K562 (cell line): ENCODE results near the gene HSF5. TPM values are rescaled to one million over a fixed set of nuclear protein-coding genes. Genes with fewer than 3 reads are reported as not detected.
A peak's percentile ranks its signal among the peaks of the same experiment; 100 is the strongest.

Experiments
- E2F6 ChIP-seq, 2 experiments: IDR thresholded peaks; 2 replicates each; pipeline ENCODE4 v1.6.1; 2011; ENCODE audit warnings: borderline replicate concordance in 1 of 2, control low read depth in 1 of 2, low read depth in 1 of 2, low read length in 1 of 2, mild to moderate bottlenecking in 1 of 2, mixed read lengths in 1 of 2, moderate library complexity in 1 of 2; ENCODE audit not compliant: insufficient read depth in 1 of 2, insufficient read length in 1 of 2, poor library complexity in 1 of 2, severe bottlenecking in 1 of 2; ENCODE audit errors: extremely low read depth in 1 of 2
- ETV5 ChIP-seq: sonication (generic); formaldehyde crosslinking; IDR thresholded peaks from 2 replicates; pipeline ENCODE4 v1.4.0; 2020; ENCODE audit warnings: low read depth, mild to moderate bottlenecking, missing genetic modification reagents
- HDAC1 ChIP-seq, 2 experiments: fragments of 450-650 bp; IDR thresholded peaks; 2 replicates each; pipeline ENCODE4 v1.6.1; 2016 to 2017; ENCODE audit warnings: inconsistent platforms in 1 of 2, mild to moderate bottlenecking in 1 of 2, moderate library complexity in 1 of 2
- HDAC2 ChIP-seq: fragments of 450-650 bp; IDR thresholded peaks from 2 replicates; pipeline ENCODE4 v1.6.1; 2016; ENCODE audit warnings: mild to moderate bottlenecking
- MITF ChIP-seq: IDR thresholded peaks from 2 replicates; pipeline ENCODE4 v1.6.1; 2014; ENCODE audit warnings: antibody characterized with exemption
- MYBL2 ChIP-seq, 2 experiments: fragments of 450-650 bp in 1 of 2; sonication (generic) in 1 of 2; formaldehyde crosslinking in 1 of 2; IDR thresholded peaks; 2 replicates each; pipeline versions ENCODE4 v1.6.1 to v1.8.1; 2017 to 2022; ENCODE audit warnings: borderline replicate concordance in 1 of 2, inconsistent platforms in 1 of 2, low read depth in 1 of 2, mild to moderate bottlenecking in 1 of 2, missing genetic modification reagents in 1 of 2, moderate library complexity in 1 of 2
- NRF1 ChIP-seq, 2 experiments: fragments of 450-650 bp; IDR thresholded peaks in 1 of 2; conservative IDR thresholded peaks in 1 of 2; 2 replicates each; pipeline ENCODE4 v1.6.1; 2014; ENCODE audit warnings: mild to moderate bottlenecking in 2 of 2
- RBM39 ChIP-seq: fragments of 200-400 bp; formaldehyde crosslinking; optimal IDR thresholded peaks from 2 replicates; pipeline ENCODE3; 2018; ENCODE audit warnings: low read depth, low read length
- SMARCA4 ChIP-seq: fragments of 450-650 bp; IDR thresholded peaks from 2 replicates; pipeline ENCODE4 v1.6.1; 2016
- TEAD2 ChIP-seq: fragments of 450-650 bp; IDR thresholded peaks from 2 replicates; pipeline ENCODE4 v1.6.1; 2016; ENCODE audit warnings: missing genetic modification characterization, control low read depth, missing compliant biosample characterization
- U2AF1 ChIP-seq: fragments of 200-400 bp; formaldehyde crosslinking; optimal IDR thresholded peaks from 2 replicates; pipeline ENCODE3; 2017; ENCODE audit warnings: mild to moderate bottlenecking, low read depth, low read length, moderate library complexity
- ZFP30 ChIP-seq: fragments of 250-450 bp; sonication (Bioruptor Pico); IDR thresholded peaks from 2 replicates; pipeline ENCODE4 v1.8.0; 2022; ENCODE audit warnings: moderate library complexity, mild to moderate bottlenecking, inconsistent platforms, borderline replicate concordance
- ZNF444 ChIP-seq: fragments of 250-450 bp; sonication (Bioruptor Pico); IDR thresholded peaks from 2 replicates; pipeline ENCODE4 v1.4.0; 2020; ENCODE audit warnings: mild to moderate bottlenecking, moderate library complexity
- ZNF586 ChIP-seq: fragments of 450-650 bp; formaldehyde crosslinking; conservative IDR thresholded peaks from 2 replicates; pipeline ENCODE4 v1.4.0; 2020; ENCODE audit warnings: mild to moderate bottlenecking, moderate library complexity
- ZNF717 ChIP-seq: fragments of 250-450 bp; sonication (Bioruptor Pico); IDR thresholded peaks from 2 replicates; pipeline ENCODE4 v1.5.0; 2021
- ZNF764 ChIP-seq: fragments of 250-450 bp; sonication (Bioruptor Pico); IDR thresholded peaks from 2 replicates; pipeline ENCODE4 v1.4.0; 2020; ENCODE audit warnings: low read depth, mild to moderate bottlenecking, moderate library complexity
- ZNF830 ChIP-seq: fragments of 250-450 bp; sonication (Bioruptor Pico); IDR thresholded peaks from 2 replicates; pipeline ENCODE4 v1.5.0; 2021; ENCODE audit warnings: mild to moderate bottlenecking
- polyA plus RNA-seq, 8 experiments: library from polyadenylated mRNA; depleted of rRNA in 4 of 8; stranded (reverse) in 5 of 8; unstranded in 3 of 8; fragments of >200 nt; fragmentation: Nextera tagmentation in 2 of 8; fragmentation: Illumina TruSeq in 1 of 8; extraction: Ambion mirVana in 2 of 8; extraction: Trizol in 1 of 8; gene quantifications; 2 replicates each; pipeline versions ENCODE4 v1.2.1 to v1.2.3, GENCODE V29; 2011 to 2014; ENCODE audit warnings: inconsistent platforms in 1 of 8, missing spikeins in 1 of 8
- total RNA-seq, 7 experiments: library from RNA; depleted of rRNA in 6 of 7; stranded (reverse); fragments of >200 nt in 6 of 7; fragmentation: Illumina TruSeq in 2 of 7; extraction: Trizol in 2 of 7; gene quantifications; 2 replicates each; pipeline versions ENCODE4 v1.2.1 to v1.2.3, GENCODE V29; 2011 to 2021; ENCODE audit warnings: low replicate concordance in 1 of 7
- TF ChIP-seq, protein P1 (sequence below), 2 experiments: IDR thresholded peaks in 1 of 2; conservative IDR thresholded peaks in 1 of 2; 2 replicates each; pipeline ENCODE4 v1.6.1; 2016; ENCODE audit warnings: low read depth in 2 of 2, mild to moderate bottlenecking in 1 of 2, missing compliant biosample characterization in 1 of 2, missing genetic modification characterization in 1 of 2, moderate library complexity in 1 of 2

The HSF5 gene
- total and polyA plus RNA-seq, 9 of the 15 experiments (the other 6 are each of a cell fraction or from before 2014, with no cell fraction given) = 0.04 TPM; not detected in 8

DNA sequence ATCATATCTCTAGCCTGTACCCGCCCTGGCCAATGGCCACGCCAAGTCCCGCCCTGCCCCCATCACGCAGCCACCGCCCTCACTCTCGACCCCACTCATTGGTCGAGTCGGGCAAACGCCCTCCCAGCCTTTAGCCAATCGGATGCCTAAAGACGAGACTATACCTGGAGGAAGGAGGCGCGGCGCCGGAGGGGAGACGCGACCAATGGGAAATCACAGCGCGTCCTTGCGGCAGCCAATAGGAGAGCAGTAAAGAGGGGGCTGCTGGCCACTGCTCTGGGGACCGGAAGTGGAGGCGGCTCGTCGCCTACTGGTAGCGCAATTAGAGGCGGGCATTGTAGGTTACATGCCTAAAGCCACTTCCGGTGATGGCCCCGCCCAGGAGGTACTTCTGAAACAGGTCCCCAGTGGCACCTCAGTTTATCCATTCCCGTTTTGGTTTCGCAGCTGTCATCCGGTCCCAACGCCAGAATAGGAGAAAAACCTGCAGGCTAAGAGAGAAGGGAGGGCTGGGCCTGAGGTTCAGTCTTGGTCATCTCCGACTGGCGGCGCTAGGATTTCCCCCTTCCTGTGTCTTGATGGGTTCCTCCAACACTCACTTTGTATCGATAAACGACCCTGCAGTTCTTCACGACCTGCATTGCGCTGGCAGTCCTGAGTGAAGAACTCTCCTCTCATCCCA, 29.9 kb upstream of the HSF5 start (continued):
- TF ChIP-seq ZNF764 (CRISPR knock-in tag) = no peak
- no peak for TF ChIP-seq SMARCA4
- no peak for TF ChIP-seq ZNF830 (CRISPR knock-in tag)
- 0 out of 2 replicates have a peak, but pooled peaks have one; percentile 68 for TF ChIP-seq ETV5 (CRISPR knock-in tag)
- TF ChIP-seq E2F6 (IDR thresholded peaks at IDR 0.05; ENCODE audit: borderline replicate concordance in 1 of 2, extremely low read depth in 1 of 2, insufficient read depth in 1 of 2, insufficient read length in 1 of 2, low read depth in 1 of 2, low read length in 1 of 2, poor library complexity in 1 of 2, severe bottlenecking in 1 of 2) = no peak
- TF ChIP-seq RBM39 = no peak
- no peak for TF ChIP-seq ZNF444 (CRISPR knock-in tag)
- no peak for TF ChIP-seq ZFP30 (CRISPR knock-in tag)
- no peak for TF ChIP-seq ZNF717 (CRISPR knock-in tag)
- no peak for TF ChIP-seq U2AF1
- peak; percentile 12; the same call in 1 of the 2 replicates for TF ChIP-seq TEAD2 (tag)
- peak; percentile 79 to 85 for TF ChIP-seq NRF1 (conservative IDR thresholded peaks at IDR 0.05 in 1 of 2, IDR thresholded peaks at IDR 0.05 in 1 of 2)
- TF ChIP-seq, protein P1, sequence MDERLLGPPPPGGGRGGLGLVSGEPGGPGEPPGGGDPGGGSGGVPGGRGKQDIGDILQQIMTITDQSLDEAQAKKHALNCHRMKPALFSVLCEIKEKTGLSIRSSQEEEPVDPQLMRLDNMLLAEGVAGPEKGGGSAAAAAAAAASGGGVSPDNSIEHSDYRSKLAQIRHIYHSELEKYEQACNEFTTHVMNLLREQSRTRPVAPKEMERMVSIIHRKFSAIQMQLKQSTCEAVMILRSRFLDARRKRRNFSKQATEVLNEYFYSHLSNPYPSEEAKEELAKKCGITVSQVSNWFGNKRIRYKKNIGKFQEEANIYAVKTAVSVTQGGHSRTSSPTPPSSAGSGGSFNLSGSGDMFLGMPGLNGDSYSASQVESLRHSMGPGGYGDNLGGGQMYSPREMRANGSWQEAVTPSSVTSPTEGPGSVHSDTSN (CRISPR knock-in tag; IDR thresholded peaks at IDR 0.05; ENCODE audit: low read depth) = no peak
- TF ChIP-seq, protein P1 (tag; conservative IDR thresholded peaks at IDR 0.05; ENCODE audit: low read depth) = no peak
- TF ChIP-seq HDAC1 (IDR thresholded peaks at IDR 0.05) = peak in 1 of 2 experiments; percentile 73; a peak in 2 of 4 replicates
- TF ChIP-seq ZNF586 (CRISPR knock-in tag) = no peak
- peak; percentile 79 for TF ChIP-seq HDAC2
- no peak for TF ChIP-seq MYBL2 (IDR thresholded peaks at IDR 0.05; ENCODE audit: low read depth)
- TF ChIP-seq MYBL2 (CRISPR knock-in tag; IDR thresholded peaks at IDR 0.05; ENCODE audit: borderline replicate concordance) = no peak
- no peak for TF ChIP-seq MITF
